ENCODE results near the gene RLF. TPM values are rescaled to one million over a fixed set of nuclear protein-coding genes. Genes with fewer than 3 reads are reported as not detected.

The RLF gene
- total and polyA plus RNA-seq, 9 of the 15 experiments (the other 6 are each of a cell fraction or from before 2014, with no cell fraction given), result 3.6 to 35.0 (median 21.2) TPM

- TF ChIP-seq ATF3 (IDR thresholded peaks at IDR 0.05), result peak; percentile 71
- no peak for TF ChIP-seq ATF3 (CRISPR knock-in tag; conservative IDR thresholded peaks at IDR 0.05)
- peak; percentile 28; the same call in 1 of the 2 replicates for TF ChIP-seq SMARCA4 (IDR thresholded peaks at IDR 0.05)
- peak; percentile 57 for TF ChIP-seq FOSL1 (tag; conservative IDR thresholded peaks at IDR 0.05)
- no peak for TF ChIP-seq PURB (CRISPR knock-in tag; IDR thresholded peaks at IDR 0.05; ENCODE audit: low read depth)
- TF ChIP-seq SMARCC2 (IDR thresholded peaks at IDR 0.05; ENCODE audit: low read depth), result 0 out of 2 replicates have a peak, but pooled peaks have one; percentile 39
- TF ChIP-seq CCAR2 (IDR thresholded peaks at IDR 0.05; ENCODE audit: low read depth, low read length), result no peak
- TF ChIP-seq TEAD4 (IDR thresholded peaks at IDR 0.05; ENCODE audit: low read length), result peak; percentile 45; the same call in 1 of the 2 replicates
- no peak for TF ChIP-seq TEAD4 (CRISPR knock-in tag; IDR thresholded peaks at IDR 0.05; ENCODE audit: borderline replicate concordance)
- no peak for TF ChIP-seq L3MBTL2 (IDR thresholded peaks at IDR 0.05)
- no peak for TF ChIP-seq ZNF764 (CRISPR knock-in tag; IDR thresholded peaks at IDR 0.05; ENCODE audit: low read depth)
- no peak for TF ChIP-seq ILK (tag; IDR thresholded peaks at IDR 0.05; ENCODE audit: borderline replicate concordance, low read depth)
- TF ChIP-seq JUND (IDR thresholded peaks at IDR 0.05; ENCODE audit: borderline replicate concordance, low read depth, low read length), result peak; percentile 39; the same call in 1 of the 2 replicates
- TF ChIP-seq JUND (tag; IDR thresholded peaks at IDR 0.05; ENCODE audit: borderline replicate concordance, low read depth, low read length), result peak; percentile 59; the same call in 1 of the 3 replicates
- TF ChIP-seq CBFA2T3 (IDR thresholded peaks at IDR 0.05), result peak; percentile 78
- no peak for TF ChIP-seq GABPB2 (CRISPR knock-in tag; conservative IDR thresholded peaks at IDR 0.05)
- TF ChIP-seq MTF1 (CRISPR knock-in tag; IDR thresholded peaks at IDR 0.05; ENCODE audit: borderline replicate concordance), result no peak
- no peak for TF ChIP-seq ZKSCAN1 (IDR thresholded peaks at IDR 0.05; ENCODE audit: low read depth, low read length)
- no peak for TF ChIP-seq RBM34 (IDR thresholded peaks at IDR 0.05; ENCODE audit: borderline replicate concordance, insufficient read depth, low read length)
- TF ChIP-seq ZNF76 (CRISPR knock-in tag; IDR thresholded peaks at IDR 0.05; ENCODE audit: borderline replicate concordance), result no peak
- TF ChIP-seq CBFA2T2 (conservative IDR thresholded peaks at IDR 0.05), result peak; percentile 54
Measured at GRCh38 chr1:40248412-40248811, 87.2 kb downstream of the RLF start (continued).
